GM19328 (cell line): ENCODE results near the gene LRFN3.
"Not testable (repeated sequence)": the region's sequence is repeated elsewhere in the genome, so short reads cannot be mapped to it uniquely, and the experiment has no call there.

Experiments
- ATAC-seq: cut with Tn5 transposase; IDR thresholded peaks from one replicate; pipeline ENCODE4 v1.9.1; 2021; ENCODE audit warnings: mild to moderate bottlenecking, moderate library complexity; ENCODE audit not compliant: unreplicated experiment

LRFN3 gene

DNA sequence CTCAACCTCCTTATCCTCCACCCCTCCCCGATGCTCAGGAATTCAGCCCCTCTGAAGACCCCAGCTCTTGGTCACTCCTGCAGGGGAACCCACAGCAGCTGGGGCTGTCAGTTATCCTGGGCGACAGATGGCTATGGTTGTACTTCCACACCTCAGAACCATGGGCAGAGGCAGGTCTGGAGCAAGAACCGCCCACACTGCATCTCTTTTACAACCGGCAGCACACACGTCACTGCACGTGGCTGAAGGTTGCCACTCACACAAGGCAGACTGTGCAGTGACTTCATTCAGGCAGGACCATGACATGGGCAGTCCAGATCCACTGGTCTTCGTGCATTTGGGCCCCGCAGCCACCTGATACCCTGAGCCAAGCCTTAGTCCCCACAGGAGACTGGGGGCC, 37.3 kb downstream of the LRFN3 start:
- no peak for ATAC-seq

DNA sequence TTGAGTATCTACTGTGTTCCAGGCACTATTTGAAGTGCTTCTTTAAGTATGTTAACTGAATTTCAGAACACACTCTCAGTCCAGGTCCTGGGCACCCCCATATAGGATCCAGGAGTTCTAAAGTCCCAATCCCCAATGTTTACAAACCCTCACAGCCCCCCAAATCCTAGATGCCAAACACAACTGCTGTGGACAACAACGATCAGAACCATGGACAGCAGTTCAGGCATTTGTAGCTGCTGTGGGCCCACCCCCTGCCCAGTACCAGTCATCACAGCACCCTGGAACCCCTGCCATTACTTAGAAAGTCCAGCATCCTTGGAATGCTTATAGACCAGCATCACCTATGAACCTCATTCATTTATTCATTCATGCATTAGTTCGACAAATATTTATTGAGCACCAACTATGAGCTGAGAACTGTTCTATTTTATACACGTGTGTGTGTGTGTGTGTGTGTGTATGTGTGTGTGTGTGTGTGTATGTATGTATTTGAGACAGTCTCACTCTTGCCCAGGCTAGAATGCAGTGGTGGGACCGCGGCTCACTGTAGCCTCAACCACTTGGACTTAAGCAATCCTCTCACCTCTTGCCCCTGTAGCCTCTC, 39.5 kb downstream of the LRFN3 start:
- ATAC-seq: no peak

DNA sequence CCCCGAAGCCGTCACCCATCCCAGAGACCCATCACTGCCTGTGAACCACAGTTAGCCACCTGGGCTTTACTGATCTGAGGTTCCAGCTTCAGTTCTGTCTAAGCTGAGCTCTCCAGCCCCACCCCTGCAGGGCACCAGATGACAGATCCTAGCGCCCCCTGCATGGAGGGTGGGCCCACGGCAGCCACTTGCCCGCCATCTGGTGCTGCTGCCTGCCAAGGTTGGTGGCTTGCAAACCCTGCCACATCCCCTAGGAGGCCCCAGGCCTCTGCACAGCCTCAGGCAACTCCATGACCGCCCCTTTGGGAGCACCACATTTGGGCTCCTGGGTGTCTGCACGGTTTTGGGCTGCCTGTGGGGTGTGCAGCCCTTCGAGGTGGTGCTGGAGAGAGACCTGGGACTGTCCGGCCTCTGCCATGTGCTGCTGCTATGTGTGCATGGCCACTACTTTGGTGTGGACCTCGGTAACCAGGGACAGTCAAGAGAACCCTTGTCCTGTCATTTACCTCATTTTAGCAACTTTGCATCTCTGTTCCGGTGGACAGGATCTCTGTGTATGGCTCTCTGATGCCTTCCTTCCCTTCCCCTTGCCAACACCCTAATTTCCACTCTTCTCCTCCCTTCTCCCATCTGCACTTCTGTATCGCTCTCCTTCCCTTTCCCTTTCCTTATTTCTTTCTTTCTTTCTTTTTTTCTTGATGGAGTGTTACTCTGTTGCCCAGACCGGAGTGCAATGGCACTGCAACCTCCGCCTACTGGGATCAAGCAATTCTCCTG, 41.5 kb downstream of the LRFN3 start:
- no peak for ATAC-seq

DNA sequence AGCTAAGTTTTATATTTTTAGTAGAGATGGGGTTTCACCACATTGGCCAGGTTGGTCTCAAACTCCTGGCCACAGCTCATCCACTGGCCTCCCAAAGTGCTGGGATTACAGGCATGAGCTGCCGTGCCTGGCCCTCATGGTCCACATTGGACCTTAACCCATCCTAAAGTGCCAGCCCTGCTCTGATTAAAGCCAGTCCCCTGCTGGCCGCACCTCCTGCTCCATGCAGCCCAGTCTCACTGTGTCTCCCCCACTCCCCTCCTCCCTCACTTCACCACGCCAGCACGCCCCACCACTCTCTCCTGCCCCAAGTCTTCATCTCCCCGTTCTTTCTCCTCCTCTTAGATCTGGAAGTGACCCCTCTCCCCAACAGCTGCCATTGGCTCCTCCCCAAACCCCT, 42.1 kb downstream of the LRFN3 start:
- ATAC-seq: no peak

DNA sequence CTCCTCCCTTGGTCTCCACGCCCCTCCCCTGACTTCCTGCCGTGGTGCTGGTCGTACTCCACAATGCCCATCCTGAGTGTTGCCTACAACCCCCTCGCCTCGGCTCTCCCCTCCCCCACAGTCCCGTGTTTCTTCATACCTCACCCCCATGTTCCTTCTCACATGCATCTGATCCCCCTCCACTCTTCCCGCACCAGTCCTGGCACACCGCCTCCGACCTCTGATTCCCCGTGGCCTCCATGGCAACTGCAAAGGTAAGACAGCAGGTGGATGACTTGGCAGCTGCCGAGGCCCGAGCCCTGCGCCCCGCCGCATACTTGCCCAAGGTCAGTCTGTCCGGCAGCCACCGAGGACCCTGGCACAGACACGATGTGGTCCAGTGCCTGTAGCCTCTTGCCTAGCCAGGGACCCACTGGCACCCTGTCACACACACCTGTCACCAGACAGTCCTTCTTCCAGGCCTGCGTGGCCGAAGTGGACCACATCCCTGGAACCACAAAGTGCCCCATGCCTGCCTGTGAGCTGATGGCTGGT, 42.7 kb downstream of the LRFN3 start:
- ATAC-seq: no peak

DNA sequence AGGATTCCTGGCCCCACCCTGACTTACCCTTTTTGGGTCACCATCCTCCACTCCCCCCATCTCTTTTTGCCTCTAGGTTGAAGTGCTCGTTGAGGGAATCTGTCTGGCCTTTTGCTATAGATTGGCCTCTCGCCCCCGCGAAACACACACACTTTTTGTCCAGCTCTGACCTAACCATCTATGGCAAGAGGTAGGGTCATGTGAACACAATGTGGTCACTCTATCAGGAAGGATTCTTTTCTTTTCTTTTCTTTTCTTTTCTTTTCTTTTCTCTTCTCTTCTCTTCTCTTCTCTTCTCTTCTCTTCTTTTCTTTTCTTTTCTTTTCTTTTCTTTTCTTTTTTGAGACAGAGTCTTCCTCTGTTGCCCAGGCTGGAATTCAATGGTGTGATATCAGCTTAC, 44.8 kb downstream of the LRFN3 start:
- ATAC-seq: not testable (repeated sequence)

DNA sequence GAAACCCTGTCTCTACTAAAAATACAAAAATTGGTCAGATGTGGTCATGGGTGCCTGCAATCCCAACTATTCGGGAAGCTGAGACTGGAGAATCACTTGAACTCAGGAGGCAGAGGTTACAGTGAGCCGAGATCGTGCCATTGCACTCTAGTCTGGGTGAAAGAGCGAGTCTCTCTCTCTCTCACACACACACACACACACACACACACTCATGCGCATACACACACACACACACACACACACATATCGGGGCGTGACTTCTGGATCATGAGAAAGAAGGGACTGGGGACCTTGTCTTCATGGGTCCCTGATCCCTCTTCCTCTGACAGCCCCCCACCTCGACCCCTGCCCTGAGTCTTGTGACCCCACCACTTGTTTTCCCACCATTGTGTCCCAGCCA, 47.0 kb downstream of the LRFN3 start:
- no peak for ATAC-seq

DNA sequence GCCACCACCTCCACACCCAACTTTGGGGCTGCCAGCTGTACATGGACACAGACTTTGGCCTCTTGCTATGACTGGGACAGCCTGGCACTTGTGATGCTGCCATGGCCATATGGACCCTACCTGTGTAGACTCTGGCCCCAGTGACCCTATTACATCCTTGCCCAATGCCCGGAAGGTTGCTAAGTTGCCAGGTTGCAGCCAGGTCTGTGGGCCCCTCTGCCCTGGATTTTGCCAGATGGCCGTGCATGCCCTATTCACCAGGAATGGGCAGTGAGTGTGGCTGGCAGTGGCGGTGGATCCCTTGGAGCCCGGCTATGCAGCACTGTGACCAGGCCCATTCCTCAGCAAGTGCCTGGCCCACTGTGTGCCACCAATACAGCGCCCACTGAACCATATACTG, 49.9 kb downstream of the LRFN3 start:
- no peak for ATAC-seq

DNA sequence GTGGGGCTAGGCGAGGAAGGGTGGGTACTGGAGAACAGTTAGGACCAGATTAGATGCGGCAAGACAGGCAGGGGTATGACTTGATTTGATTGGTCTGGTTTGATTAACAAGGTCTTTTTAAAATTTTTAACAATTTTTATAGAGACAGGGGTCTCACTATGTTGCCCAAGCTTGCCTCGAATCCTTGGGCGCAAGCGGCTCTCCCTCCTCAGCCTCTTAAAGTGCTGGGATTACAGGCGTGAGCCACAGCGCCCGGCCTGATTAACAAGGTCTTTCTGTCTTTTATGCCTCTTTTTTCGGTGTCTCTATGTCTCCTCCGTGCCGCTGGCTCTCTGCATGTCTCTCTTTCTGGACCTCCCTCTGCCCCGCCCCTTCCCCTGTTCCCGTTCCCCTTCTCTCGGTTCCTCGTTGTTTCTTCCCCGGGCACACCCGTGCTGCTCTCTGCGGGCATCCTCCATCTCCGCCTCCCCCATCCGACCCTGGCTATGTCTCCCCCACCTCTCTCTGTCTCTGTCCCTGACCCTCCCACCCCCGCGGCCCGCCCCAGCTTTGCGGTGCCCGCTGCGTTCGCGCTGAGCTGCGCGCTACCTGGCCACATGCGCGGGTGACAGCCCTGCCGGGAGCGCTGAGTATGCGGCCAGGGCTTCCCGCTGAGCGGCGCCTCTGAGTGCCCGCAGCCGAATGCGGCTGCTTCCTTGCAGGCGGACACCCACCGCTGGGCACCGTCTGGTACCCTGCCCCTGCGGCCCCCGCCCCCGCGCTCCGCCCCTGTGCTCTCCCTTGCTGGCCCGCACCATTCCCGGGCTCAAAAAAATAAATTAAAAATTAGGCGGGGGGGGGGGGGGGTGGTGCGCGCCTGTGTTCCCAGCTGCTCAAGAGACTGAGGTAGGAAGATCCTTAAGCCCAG, 50.7 kb downstream of the LRFN3 start:
- no peak for ATAC-seq

DNA sequence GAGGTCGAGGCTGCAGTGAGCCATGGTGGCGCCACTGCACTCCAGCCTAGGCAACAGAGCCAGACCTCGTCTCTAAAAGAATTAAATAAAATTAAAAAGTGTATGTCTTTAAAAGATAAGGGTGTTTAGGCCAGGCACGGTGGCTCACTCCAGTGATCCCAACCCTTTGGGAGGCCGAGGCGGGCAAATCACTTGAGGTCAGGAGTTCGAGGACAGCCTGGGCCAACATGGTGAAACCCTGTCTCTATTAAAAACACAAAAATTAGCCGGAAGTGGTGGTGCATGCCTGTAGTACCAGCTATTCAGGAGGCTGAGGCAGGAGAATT, 51.4 kb downstream of the LRFN3 start:
- no peak for ATAC-seq

DNA sequence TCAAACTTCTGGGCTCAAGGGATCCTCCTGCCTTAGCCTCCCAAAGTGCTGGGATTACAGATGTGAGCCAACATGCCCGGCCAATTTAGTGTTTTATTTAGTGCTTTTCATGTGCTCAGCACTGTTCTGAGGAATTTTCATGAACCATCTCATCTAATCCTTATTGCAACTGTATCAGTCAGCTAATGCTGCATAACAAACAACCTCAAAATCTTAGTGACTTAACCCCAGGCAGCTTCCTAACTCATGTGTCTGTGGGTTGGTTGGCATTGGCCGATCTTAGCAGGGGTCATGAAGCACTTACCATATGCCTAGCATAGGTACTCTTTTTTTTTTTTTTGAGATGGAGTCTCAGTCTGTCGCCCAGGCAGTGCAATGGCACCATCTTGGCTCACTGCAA, 52.6 kb downstream of the LRFN3 start:
- ATAC-seq: no peak

DNA sequence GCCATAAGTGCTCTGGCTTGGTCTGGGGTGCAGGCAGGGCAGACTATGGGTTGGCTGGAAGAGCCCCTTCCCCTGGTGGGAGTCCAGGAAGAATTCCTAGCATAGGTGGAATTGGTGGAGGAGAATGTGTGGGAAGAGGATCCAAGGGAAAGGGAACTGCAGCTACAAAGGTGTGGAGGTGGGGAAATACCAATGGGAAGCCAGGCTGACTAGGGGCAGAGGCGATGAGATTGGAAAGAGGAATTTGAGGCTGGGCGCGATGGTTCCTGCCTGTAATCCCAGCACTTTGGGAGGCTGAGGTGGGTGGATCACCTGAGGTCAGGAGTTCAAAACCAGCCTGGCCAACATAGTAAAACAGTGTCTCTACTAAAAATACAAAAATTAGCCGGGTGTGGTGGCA, 54.0 kb downstream of the LRFN3 start:
- ATAC-seq: no peak

DNA sequence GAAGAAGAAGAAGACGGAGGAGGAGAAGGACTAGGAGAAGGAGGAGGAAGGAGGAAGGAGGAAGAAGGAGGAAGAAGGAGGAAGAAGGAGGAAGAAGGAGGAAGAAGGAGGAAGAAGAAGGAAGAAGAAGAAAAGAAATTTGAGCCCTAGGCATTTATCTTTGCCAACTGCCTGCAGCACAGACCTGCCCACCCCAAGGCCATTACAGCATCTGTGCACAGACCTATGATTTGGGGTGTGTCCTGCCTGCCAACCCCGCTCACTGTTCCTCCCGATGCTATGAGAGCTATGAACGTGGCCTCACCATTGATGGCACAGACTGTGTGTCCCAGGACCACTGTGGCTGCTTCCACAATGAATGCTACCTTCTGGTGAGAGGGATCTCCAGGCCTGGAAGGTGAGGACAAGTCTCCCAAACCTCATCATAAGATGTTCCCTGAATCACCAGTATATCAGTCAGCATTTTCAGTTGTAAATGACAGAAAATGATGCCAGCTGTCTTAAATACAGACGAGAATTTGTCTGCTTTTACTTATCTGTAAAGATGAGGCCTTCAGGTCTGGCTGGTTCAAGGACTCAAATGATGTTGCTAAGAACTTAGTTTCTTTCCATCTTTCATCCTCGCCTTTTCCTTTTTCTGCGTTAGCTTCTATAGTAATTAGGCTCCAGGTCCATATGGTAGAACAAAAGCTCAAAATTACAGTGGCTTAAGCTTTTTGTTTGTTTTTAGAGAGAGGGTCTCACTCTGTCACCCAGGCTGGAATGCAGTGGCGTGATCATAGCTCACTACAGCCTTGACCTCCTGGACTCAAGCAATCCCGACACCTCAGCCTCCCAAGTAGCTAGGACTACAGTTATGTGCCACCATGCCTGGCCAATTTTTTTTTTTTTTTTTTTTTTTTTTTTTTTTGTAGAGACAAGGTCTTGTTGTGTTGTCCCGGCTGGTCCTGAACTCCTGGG, 54.9 kb downstream of the LRFN3 start:
- no peak for ATAC-seq

DNA sequence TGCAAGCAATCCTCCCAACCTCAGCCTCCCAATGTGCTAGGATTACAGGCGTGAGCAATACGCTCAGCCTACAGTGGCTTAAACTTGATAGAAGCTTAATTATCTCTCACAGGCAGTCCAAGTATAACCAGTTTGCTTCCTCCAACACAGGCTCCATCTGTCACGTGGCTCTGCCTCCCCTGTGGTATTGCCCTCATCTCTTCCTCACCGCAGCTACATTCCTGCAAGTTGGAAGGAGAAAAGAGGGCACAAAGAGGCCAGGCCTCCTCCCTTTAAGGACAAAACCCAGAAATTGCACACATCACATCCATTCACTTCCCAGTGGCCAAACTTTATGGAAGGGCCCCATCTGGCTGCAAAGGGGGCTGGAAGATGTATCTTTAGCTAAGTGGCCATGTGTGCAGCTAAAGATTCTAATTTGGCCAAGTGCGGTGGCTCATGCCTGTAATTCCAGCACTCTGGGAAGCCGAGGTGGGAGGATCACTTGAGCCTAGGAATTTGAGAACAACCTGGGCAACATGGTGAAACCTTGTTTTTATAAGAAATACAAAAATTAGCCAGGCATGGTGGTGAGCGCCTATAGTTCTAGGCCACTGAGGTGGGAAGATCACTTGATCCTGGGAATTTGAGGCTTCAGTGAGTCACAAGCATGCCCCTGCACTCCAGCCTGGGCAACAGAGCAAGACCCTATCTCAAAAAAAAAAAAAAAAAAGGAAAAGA, 55.7 kb downstream of the LRFN3 start:
- ATAC-seq: no peak

DNA sequence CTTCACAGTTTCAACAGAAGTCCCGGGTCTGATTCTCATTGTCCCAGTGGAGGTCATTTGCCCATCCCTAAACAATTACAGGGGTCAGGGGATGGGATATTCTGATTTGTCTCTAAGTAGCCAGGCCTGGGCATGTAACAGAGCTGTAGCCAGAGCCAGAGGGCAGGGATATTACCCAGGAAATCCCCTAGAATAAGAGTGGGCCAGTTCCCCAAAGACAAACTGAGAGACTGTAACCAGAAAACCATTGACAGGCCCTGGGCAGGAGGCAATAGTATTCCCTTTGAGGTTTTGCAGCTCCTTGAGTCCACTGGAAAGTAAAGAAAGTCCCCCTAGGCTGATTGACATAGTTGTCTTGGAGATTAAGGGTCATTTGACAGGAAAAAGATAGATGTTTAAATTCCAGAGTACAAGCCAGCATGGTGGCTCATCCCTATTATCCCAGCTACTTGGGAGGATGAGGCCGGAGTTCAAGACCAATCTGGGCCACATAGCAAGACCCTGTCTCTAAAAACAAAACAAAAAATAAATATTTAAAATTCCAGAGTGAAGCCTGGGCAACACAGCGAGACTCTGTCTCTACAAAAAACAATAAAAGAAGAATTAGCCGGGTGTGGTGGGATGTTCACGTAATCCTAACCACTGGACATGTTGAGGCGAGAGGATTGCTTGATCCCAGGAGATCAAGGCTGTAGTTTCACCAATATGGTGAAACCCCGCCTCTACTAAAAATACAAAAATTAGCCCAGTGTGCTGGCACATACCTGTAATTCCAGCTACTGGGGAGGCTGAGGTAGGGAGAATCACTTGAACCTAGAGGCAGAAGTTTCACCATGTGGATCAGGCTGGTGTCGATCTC, 57.0 kb downstream of the LRFN3 start:
- no peak for ATAC-seq

DNA sequence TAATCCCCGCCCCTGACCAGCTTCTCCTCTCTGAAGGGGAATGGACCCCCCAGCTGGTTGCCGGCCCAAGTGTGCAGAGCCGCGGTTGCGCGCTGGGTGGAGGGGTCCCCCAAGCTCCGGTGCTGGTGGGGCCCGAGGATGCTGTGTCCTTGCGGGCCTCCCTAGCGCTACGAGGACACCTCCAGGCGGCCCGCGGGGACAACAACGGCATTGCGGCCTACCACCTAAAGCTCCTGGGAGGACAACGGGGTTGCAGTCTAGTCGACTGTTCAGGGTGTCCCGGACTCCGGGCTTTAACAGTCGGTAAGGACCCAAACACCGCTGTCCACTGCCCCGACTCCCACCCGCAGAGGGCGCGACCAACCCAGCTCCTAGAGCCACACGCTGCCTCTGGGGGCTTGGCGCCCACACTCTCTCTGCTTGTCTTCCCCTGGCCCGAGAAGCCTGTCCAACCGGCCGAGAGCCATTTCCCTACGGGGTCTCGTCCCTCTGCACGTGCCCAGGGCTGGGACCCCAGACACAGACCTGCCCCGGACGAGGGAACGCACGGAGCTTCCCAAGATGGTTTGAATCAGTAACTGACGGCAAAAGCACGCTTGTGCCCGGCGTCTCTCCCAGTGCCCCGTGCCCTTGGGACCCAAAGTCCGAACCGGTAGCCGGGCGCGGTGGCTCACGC, 57.9 kb downstream of the LRFN3 start:
- ATAC-seq: no peak
